Measurements from ENCODE around the gene RSPO4. TPM values are rescaled to one million over a fixed set of nuclear protein-coding genes. Genes with fewer than 3 reads are reported as not detected.

Gene RSPO4
- total RNA-seq, 4 donors from 2014 or later, result not detected

DNA sequence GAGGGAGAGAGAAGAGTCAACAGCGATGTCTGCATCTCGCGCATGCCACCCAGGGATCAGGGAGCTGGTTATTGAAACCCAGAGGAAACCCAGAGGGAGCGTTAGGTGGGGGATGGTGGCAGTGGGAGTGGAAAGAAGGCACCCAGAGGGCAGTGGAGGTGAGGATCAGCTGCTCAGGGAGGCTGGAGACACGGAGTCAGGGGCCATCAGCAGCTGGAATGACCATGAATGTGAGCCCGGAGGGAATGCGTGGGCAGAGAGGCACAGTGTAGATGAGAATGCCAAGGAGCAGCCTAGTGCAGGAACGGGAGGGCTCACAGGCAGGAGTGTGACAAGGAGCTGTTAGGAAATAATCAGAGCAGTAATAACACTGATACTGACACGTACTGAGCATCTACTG, 36.2 kb downstream of the RSPO4 start:
- H3K9me3 ChIP-seq, result no peaks in the 10 kb centered on the region
- no peaks in the 10 kb centered on the region for H3K4me1 ChIP-seq
- no peaks in the 10 kb centered on the region for H3K27me3 ChIP-seq
- H3K36me3 ChIP-seq, result no peaks in the 10 kb centered on the region
- no peak for DNase-seq
- H3K4me3 ChIP-seq, result no peak overlapping the region
- TF ChIP-seq, protein P1, sequence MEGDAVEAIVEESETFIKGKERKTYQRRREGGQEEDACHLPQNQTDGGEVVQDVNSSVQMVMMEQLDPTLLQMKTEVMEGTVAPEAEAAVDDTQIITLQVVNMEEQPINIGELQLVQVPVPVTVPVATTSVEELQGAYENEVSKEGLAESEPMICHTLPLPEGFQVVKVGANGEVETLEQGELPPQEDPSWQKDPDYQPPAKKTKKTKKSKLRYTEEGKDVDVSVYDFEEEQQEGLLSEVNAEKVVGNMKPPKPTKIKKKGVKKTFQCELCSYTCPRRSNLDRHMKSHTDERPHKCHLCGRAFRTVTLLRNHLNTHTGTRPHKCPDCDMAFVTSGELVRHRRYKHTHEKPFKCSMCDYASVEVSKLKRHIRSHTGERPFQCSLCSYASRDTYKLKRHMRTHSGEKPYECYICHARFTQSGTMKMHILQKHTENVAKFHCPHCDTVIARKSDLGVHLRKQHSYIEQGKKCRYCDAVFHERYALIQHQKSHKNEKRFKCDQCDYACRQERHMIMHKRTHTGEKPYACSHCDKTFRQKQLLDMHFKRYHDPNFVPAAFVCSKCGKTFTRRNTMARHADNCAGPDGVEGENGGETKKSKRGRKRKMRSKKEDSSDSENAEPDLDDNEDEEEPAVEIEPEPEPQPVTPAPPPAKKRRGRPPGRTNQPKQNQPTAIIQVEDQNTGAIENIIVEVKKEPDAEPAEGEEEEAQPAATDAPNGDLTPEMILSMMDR (IDR thresholded peaks at IDR 0.05), result no peak
- H3K27ac ChIP-seq, result no peak overlapping the region

DNA sequence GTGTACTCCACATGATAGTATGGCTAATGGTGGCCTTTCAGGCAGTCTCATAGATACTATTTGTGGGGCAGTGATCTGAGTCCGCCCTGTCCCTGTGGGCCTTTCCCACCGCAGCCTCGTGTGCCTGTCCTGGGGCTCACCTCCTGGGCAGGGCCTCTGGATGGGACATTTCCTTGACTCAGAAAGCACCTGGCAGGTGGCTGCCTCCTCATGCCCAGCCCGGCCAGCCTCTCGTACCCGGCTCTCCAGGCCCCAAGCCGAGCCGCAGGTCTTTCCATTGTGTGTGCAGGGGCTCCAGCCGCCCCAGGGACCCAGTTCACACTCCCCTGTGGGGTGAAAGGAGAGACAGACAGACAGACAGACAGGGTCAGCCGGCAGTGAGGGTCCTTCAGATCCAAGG, 38.3 kb downstream of the RSPO4 start:
- Histone ChIP-seq H3K4me3 (no peak overlapping the region), H3K27ac (no peak overlapping the region), H3K4me1 (no peaks in the 10 kb centered on the region), H3K36me3 (no peaks in the 10 kb centered on the region), H3K9me3 (no peaks in the 10 kb centered on the region), H3K27me3 (no peaks in the 10 kb centered on the region)
- DNase-seq, result no peak
- TF ChIP-seq, protein P1 (IDR thresholded peaks at IDR 0.05), result no peak
- no peak for TF ChIP-seq POLR2A (IDR thresholded peaks at IDR 0.05)

DNA sequence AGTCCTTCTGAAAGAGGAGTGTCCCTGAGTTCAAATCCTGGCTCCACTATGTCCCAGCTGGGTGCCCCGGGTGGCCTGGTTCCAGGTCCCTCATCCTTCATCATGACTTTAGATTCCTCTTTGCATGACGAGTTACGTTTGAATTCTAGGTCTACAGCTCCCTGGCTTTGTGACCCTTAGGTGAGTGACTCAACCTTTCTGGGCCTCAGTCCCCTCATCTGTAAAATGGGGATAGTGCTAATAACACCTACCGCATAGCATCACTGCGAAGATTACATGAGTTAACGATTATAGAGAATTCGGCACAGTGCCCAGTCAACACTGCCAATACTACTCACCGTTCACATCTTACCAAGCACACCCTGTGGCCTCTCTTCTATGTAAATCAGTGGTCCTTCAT, 39.4 kb downstream of the RSPO4 start:
- no peak overlapping the region for H3K4me3 ChIP-seq
- H3K4me1 ChIP-seq, result no peaks in the 10 kb centered on the region
- TF ChIP-seq, protein P1 (IDR thresholded peaks at IDR 0.05), result no peak
- TF ChIP-seq POLR2A (IDR thresholded peaks at IDR 0.05), result no peak
- no peaks in the 10 kb centered on the region for H3K36me3 ChIP-seq
- no peaks in the 10 kb centered on the region for H3K27me3 ChIP-seq
- no peak overlapping the region for H3K27ac ChIP-seq
- H3K9me3 ChIP-seq, result no peaks in the 10 kb centered on the region
- DNase-seq, result no peak

DNA sequence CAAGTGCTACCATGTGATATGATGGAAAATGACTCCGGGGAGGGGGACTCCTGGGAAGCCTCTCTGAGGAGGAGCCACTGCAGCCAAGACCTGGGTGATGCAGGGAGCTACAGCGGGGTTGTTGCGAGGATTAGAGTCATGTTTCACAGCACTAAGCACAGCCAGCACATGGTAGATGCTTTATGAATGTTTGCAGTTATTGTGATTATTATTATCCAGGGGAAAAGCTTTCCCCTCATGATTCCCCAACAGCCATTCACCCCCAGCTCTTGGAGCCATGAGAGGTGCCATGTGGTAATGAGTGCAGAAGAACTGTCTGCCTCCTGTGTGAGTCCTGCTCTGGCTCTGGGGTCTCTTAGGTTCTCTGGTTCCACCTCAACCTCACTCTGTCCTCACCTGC, 39.9 kb downstream of the RSPO4 start:
- DNase-seq, result no peak
- Histone ChIP-seq H3K27me3 (no peaks in the 10 kb centered on the region), H3K27ac (no peak overlapping the region), H3K4me1 (no peaks in the 10 kb centered on the region), H3K4me3 (no peak overlapping the region), H3K36me3 (no peaks in the 10 kb centered on the region), H3K9me3 (no peaks in the 10 kb centered on the region)
- no peak for TF ChIP-seq POLR2A (IDR thresholded peaks at IDR 0.05)
- TF ChIP-seq, protein P1 (IDR thresholded peaks at IDR 0.05), result no peak

DNA sequence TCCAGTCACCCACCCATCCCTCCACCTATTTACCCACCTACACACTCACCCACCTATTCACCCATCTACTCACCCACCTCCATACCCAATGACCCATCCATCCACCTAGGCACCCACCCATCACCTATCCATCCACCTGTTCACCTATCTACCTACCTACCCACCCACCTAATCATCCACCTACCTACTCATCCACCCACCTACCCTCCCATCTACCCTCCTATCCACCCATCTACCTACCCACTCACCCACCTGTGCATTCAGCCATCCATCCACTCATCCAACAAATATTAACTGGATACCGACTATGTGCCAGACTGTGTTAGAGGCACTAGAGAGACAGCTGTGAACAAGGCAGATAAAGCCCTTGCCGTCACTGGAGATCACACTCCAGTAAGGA, 40.3 kb downstream of the RSPO4 start:
- H3K36me3 ChIP-seq, result no peaks in the 10 kb centered on the region
- no peak for DNase-seq
- no peaks in the 10 kb centered on the region for H3K9me3 ChIP-seq
- no peak overlapping the region for H3K27ac ChIP-seq
- no peaks in the 10 kb centered on the region for H3K4me1 ChIP-seq
- no peaks in the 10 kb centered on the region for H3K27me3 ChIP-seq
- no peak for TF ChIP-seq POLR2A (IDR thresholded peaks at IDR 0.05)
- TF ChIP-seq, protein P1 (IDR thresholded peaks at IDR 0.05), result no peak
- no peak overlapping the region for H3K4me3 ChIP-seq

DNA sequence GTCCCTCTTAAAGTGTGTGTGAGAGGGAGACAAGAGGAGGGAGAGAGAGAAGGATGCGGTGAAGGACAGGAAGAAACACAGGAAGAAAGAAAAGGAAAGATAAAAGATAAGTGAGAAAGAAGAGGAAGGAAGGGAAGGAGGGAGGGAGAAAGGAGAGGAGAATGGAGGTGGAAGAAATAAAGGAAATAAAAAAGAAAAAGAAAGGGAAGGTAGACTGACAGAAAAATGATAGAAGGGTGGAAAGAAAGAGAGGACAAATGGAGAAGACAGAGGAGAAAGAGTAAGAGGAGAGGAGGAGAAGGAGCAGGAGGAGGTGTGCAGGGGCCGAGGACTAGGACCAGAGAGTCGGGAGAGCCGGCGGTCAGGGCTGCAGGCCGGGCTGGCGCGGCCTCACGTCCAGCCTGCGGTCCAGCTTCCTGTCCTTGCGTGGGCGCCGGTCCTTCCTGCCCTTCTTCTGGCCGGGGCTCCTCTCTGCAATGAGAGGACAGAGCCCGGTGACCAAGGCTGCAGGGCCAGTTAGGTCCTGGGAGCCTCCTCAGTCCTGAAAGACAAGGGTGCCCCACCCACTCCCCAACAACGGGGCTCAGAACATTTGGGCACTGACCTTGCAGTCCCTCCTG, 42.0 kb downstream of the RSPO4 start:
- H3K9me3 ChIP-seq, result no peaks in the 10 kb centered on the region
- no peaks in the 10 kb centered on the region for H3K27me3 ChIP-seq
- no peak overlapping the region for H3K4me3 ChIP-seq
- H3K36me3 ChIP-seq, result no peaks in the 10 kb centered on the region
- H3K4me1 ChIP-seq, result peaks cover 0 to 4% (median 0%) of the 10 kb centered on the region in 4 donors
- DNase-seq, result no peak
- TF ChIP-seq, protein P1 (IDR thresholded peaks at IDR 0.05), result no peak
- TF ChIP-seq POLR2A (IDR thresholded peaks at IDR 0.05), result no peak
- no peak overlapping the region for H3K27ac ChIP-seq

Data from Peyer's patch (tissue), 4 donors.